IPS-18c (cell line): Measurements from ENCODE around the gene GSG1L.
"Not testable (repeated sequence)": the region's sequence is repeated elsewhere in the genome, so short reads cannot be mapped to it uniquely, and the experiment has no call there.

Experiments
- H3K4me3 ChIP-seq: 2 replicates; pipeline ENCODE4 v1.7.0; 2013; ENCODE audit warnings: low read depth, mild to moderate bottlenecking, low read length, moderate library complexity; ENCODE audit not compliant: insufficient read depth
- H3K9me3 ChIP-seq: one replicate; pipeline ENCODE4 v1.6.1; 2013; ENCODE audit warnings: mild to moderate bottlenecking, low read length, moderate library complexity; ENCODE audit not compliant: control insufficient read depth, insufficient read depth

Gene GSG1L

DNA sequence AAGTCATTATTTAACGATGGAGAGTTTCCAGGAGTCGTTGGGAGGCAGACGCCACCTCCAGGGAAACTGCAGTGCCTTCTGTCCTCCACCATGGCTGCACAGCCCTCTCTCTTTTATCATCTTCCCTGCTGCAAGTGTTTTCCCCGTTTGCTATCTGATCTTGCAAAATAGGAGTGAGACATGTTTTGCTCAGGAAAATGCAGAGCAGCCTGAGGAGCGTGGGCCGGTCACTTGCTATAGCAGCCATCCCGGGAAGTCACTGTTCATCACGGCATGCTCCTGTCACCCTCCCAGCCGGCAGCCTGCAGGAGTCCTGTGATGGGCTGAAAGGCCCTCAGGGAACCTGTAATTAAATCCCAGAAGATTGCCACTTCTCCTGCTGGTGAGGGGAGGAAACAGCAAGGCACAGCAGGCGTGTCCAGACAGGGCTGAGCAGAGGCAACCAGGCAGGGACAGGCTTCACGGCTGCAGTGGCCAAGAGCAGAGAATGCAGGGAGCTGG is 143.1 kb downstream of the GSG1L start:
- no peaks in the 10 kb centered on the region for H3K9me3 ChIP-seq
- no peak overlapping the region for H3K4me3 ChIP-seq

DNA sequence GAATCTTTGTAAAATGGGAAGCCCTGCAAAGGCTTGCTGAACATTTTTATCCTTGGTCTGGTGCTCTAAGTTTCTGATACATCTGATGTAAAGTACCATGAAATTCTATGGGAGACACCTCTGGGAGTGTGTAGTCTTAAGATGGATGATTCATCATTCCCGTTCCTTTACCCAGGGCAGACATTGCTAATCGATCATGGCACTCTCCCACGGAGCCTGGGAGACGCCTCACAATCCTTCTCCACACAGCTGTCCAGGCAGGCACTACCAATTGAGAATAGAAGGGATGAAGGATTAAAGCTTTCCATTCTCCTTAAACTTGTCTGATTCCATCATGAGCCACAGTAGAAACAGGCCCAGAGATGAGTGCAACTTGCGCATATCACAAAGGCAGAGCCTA is 144.8 kb downstream of the GSG1L start:
- no peak overlapping the region for H3K4me3 ChIP-seq

DNA sequence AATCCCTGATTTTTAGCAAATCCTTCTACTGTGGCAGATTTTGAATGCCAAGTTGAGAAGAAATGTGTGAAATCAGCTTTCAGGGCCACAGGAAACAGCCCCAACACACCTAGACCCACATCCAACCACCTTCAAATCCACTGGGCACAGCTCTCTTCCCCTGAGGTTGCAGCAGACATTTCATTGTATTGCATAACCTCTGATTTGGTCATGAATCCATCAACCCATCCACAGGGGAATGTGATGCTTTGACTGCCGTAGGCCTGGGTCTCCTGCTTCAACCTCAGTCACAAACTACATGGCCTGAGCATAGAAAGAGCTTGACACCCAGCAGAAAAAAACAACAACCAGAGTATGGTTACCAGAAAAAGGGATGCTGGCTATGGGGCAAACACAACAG is 145.6 kb downstream of the GSG1L start:
- no peaks in the 10 kb centered on the region for H3K9me3 ChIP-seq

More for the DNA sequence above, 144.8 kb downstream of the GSG1L start:
- no peaks in the 10 kb centered on the region for H3K9me3 ChIP-seq

DNA sequence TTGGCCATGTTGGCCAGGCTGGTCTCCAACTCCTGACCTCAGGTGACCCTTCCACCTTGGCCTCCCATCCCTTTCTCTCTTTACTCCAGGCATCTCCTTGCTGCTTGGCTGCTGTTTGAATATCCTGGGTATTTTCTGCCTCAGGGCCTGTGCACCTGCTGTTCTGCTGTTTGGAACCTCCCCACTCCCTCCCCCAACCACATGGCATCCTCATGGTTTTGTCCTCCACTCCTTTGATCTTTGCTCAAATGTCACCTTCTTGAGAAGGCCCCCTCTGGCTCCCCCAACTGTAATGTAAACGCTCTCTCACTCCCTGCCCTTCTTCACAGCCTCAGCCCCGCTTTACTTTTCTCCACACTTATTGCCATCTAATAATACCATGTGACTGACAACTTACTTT is 152.0 kb downstream of the GSG1L start:
- Histone ChIP-seq H3K9me3 (no peaks in the 10 kb centered on the region), H3K4me3 (no peak overlapping the region)

More for the DNA sequence above, 145.6 kb downstream of the GSG1L start:
- H3K4me3 ChIP-seq, result no peak overlapping the region

DNA sequence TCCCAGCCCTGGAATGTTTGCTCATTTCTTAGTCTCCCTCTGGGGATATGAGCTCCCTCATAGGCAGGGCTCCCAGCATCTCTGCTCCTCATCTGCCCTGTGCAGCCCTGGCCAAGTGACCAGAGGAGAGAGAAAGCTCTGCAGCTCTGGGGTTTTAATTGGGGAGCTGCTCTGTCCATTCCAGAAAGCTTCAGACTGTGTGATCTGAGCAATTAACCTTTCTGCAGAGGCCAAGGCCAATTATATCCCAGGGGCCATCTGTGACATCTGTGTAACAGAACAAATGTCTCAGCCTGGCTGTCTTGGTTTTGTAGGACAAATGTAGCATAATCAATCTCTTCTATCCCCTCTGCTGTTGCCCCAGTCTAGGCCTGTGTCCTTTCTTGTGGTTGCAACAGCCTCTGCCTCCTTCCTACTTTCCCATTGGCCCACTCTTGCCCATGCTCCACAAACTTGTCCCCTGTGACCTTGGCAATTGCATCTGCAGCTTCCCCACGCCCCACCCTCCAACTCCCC is 156.0 kb downstream of the GSG1L start:
- no peak overlapping the region for H3K4me3 ChIP-seq
- no peaks in the 10 kb centered on the region for H3K9me3 ChIP-seq

DNA sequence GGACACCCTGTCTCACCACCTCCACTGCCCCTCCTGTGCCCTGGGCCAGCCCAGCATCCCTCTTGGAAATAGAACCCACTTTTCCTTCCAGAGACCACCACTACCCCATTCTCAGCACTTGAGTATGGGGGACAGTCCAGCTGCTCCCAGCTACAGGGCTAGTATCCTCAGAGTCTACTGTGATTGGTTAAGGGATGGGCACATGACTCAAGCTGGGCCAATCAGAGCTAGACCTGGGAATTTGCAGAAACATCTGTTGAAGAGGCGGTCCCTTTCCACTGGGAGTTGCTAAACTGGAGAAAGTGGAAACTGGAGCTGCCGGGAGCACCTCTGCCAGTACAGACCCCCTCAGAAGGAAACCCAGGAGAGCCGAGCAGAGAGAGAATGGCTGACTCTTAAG is 156.6 kb downstream of the GSG1L start:
- no peak overlapping the region for H3K4me3 ChIP-seq
- no peaks in the 10 kb centered on the region for H3K9me3 ChIP-seq

DNA sequence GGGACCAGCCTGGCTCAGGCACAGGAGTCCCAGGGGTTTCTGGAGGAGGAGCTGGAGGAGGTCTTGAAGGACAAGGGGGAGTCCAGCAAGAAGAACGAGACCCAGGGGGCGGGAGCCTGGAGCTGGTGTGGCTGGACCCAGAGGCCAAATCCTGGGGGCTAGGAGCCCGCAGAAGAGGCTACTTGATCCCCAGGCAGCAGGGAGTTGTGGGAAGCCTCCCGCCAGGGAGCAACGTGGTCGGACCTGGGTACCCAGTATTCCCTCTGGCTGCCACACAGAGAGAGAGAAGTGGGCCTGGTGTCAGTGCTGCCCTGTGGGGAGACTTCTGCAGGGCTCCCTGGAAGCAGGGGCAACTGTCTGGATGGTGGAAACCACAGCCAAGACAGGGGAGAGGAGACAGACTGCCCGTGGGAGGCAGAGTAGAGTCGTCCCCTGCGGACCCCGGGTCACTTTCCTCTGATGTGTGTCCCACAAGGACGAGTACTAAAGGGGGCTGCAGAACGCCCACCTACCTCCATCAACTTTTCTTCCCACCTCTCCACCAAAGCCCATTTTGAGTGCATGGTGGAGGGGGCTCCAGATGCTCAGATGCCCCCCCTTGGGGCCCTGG is 160.4 kb downstream of the GSG1L start:
- H3K4me3 ChIP-seq, result no peak overlapping the region
- no peaks in the 10 kb centered on the region for H3K9me3 ChIP-seq

DNA sequence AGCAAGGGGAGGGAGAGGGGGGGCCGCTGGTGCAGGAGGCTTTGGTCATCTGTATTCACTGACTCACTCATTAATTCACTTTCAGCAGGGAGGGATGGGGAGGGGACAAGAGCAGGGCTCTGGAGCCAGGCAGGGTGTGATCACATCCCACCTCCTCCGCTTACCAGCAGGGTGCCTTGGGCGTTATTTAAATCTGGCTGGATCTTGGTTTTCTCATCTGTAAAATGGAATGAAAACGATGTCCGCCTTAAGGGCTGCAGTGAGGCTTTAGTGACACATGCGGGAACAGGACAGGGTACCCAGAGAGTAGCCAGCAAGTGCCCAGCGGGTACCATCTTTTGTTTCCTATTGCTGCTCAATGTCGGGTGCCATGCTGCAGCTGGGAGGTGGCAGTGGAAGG is 161.0 kb downstream of the GSG1L start:
- Histone ChIP-seq H3K9me3 (no peaks in the 10 kb centered on the region), H3K4me3 (no peak overlapping the region)

DNA sequence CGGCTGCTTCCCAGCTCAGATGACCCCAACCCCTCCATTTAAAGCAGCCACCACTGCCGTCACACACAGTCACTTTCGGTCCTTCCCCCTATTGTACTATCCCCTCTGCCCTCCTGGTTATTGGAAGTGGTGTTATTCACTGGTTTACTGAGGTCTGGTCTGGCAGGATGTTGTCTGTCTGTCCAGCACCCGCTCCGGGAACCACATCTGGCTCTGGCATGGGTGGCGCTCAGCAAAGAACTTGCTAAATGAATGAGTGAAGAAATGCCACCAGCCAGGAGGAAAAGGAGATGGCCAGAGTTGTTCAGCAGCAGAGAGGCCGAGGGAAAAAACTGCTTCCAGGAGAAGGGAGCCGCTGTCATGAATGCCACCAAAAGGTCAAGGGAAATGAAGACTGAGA is 161.6 kb downstream of the GSG1L start:
- Histone ChIP-seq H3K4me3 (no peak overlapping the region), H3K9me3 (no peaks in the 10 kb centered on the region)

DNA sequence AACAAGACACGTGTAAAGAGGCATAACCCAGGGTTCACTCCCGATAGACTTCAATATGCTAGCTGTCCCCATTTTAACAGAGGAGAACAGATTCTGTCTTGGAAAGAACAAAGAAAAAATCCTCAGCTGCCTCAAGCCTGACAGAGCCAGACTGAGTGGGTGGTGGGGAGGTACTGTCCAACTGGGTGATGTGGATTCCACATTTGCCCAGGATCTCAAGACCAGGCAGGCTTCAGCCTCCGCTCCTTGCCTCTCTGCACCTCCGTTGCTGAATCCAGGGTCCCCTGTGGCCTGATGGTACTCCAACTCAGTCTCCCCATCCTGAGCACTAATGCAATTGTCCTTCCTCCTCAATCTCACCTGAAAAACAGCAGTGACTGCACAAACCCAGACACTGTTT is 163.8 kb downstream of the GSG1L start:
- no peaks in the 10 kb centered on the region for H3K9me3 ChIP-seq
- no peak overlapping the region for H3K4me3 ChIP-seq

DNA sequence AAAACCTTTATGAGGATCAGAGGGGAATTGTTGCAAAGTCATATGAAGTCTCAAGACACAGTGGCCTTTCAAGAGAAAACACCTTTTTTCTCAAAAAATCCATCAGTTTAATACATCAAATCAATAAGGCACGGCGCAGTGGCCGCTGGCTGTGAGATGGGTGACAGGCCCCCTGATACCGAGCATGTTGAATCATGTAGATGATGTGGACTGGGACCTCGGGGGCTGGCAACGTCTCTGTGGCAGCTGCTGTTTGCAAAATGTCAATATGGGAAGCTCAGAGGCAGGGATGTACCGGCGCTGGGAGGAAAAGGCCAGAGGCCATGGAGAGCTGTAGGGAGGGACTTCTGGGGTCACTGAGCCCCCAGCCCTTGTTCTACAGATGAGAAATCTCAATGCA is 169.1 kb downstream of the GSG1L start:
- no peaks in the 10 kb centered on the region for H3K9me3 ChIP-seq
- H3K4me3 ChIP-seq, result no peak overlapping the region

DNA sequence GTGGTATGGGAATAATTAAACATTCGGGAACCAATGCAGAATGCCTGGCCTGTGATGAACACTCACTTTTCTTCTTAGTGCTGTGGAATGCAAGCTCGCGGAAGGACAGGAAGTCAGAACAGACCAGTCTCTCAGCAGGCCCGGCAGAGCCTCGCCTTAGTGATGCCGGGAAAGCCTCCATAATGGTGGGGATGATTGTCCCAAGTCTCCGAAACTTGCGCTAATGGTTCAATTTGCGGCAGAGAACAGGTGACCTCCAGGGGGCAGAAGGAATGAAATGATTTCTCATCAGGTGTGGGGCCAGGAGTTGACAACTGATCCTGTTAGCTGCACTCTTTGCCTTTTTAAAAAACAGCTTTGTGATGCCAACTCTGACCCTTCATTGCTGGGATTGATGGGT is 170.6 kb downstream of the GSG1L start:
- H3K9me3 ChIP-seq, result no peaks in the 10 kb centered on the region
- H3K4me3 ChIP-seq, result no peak overlapping the region

DNA sequence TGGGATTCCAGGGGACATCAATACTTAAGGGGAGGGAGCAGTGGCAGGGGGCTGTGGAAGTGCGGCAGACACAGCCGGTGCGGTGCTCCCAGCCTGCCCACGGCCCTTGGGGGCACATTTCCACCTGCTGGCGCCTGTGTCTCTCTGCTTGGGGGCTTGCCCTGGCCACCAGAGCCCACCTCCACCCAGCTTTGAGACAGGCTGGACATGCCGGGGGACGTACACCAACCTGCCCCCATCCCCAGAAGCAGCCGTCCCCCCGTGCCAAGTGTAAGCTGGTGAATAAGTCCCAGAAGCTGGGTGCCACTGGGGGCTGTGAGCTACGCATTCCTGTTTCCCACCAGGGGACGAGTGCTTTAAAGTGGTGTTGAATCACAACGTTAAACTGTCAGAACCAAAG is 172.6 kb downstream of the GSG1L start:
- H3K9me3 ChIP-seq, result no peaks in the 10 kb centered on the region
- no peak overlapping the region for H3K4me3 ChIP-seq

DNA sequence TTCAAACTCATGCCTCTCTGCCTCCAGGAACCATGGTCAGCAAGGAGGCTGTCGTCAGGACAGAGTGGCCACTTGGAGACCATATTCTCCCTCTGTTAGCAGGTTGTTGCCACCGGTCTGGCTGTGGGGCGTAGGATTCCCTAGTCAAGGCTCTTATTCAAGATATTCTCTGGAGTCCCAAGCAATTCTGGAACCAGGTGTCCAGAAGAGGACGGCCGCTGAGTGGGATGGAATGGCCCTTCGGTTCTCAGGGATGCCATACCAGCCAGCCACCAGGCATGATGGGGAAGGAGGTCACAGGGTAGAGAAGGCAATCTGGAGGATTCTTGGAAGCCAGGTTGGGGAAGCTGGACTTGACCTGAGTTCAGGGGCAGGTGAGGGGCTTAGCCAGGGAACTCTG is 173.5 kb downstream of the GSG1L start:
- Histone ChIP-seq H3K9me3 (no peaks in the 10 kb centered on the region), H3K4me3 (no peak overlapping the region)

DNA sequence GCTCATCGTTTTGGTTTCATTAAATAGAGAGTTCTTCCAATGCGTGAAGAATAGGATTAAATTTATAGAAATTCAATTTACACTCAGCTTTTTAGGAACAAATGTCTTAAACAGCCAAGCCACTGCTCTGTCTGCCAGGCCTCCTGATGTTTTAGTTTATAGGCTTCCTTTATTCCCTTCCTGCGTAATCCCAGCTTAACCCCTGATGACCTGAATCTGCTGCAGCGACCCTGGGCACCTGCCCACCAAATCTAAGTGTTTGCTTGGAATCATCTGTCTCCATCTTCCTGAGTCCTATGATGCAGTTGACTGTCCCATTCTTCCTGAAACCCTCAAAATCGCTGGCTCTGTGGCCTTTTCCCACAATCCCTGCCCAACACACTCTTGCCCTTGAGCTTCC is 179.9 kb downstream of the GSG1L start:
- H3K9me3 ChIP-seq, result no peaks in the 10 kb centered on the region
- H3K4me3 ChIP-seq, result no peak overlapping the region

DNA sequence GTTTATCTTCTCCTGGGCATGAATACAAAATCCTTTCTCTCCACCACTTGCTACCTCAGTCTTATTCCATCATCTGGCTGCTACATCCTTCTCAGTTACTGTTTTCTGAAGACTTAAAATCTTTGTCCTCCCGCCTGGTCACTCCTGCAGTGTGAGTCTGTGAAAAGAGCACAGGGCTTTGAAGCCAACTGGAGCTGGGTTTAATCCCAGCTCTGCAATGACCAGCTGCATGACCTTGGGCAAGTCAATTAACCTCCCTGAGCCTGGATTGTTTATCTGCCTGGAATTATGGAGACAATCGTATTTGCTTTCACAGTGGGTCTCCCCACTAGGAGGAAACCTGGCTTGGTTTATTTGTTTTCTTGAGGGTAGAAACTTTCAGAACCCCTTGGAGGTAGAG is 183.2 kb downstream of the GSG1L start:
- Histone ChIP-seq H3K4me3 (no peak overlapping the region), H3K9me3 (peaks cover 6% of the 10 kb centered on the region)

DNA sequence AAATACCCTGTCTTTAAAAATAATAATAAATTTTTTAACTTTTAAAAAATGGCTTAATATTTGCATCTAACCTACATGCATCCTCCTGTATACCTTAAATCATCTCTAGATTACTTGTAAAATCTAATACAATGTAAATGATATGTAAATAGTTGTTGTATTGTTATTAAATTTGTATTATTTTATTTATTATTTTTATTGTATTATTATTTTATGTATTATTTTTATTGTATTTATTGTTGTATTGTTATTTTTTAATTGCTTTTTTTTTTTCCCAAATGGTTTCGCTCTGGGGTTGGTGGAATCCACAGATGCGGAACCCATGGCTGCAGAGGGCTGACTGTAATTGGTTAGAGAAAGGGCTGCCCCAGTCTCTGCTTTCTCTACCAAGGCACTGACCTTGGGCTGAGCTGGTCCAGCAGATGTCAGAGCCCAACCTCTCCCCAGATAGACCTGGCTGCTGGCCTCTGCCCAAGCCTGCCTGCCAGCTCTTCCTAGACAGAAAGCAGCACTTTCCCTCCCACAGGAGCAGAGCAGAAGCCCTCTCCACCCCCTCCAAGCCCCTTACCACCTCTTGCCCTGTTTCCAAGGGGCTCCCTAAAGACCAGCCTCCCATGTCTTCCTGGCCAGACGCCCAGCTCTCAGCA is 183.8 kb downstream of the GSG1L start:
- Histone ChIP-seq H3K9me3 (peaks cover 7% of the 10 kb centered on the region), H3K4me3 (no peak overlapping the region)

DNA sequence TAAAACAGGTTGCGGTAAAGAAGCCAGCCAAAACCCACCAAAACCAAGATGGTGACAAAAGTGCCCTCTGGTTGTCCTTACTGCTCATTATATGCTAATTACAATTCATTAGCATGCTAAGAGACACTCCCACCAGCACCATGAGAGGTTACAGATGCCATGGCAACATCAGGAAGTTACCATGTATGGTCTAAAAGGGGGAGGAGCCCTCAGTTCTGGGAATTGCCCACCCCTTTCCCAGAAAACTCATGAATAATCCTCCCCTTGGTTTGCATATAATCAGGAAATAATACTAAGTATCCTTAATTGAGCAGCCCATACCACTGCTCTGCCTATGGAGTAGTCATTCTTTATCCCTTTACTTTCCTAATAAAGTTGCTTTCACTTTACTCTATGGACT is 190.9 kb downstream of the GSG1L start:
- not testable (repeated sequence) for H3K4me3 ChIP-seq
- peaks cover 16% of the 10 kb centered on the region for H3K9me3 ChIP-seq
